Measurements from ENCODE around the gene CCDC120.

Gene CCDC120

DNA sequence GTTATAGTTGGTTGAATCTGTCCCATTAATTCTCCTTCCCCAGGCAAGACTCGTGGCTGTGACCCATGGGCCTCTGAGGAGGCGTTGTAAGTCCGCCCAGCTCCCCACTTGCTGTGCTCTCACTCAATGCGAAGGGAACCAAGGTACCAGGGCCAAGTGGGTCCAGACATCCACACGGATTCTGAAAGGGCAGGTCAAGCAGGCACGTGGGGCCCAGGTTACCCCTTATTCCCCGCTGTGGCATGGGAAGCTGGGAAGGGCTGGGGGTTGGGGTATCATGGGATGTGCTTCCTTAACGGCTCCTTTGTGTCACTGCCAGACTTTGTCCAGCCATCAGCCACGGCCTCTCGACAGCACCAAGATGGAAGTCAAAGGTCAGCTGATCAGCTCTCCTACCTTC, 3.1 kb downstream of the CCDC120 start:
- no peak for DNase-seq (ENCODE audit: low read depth in 2 of 3, low spot score in 2 of 3)

DNA sequence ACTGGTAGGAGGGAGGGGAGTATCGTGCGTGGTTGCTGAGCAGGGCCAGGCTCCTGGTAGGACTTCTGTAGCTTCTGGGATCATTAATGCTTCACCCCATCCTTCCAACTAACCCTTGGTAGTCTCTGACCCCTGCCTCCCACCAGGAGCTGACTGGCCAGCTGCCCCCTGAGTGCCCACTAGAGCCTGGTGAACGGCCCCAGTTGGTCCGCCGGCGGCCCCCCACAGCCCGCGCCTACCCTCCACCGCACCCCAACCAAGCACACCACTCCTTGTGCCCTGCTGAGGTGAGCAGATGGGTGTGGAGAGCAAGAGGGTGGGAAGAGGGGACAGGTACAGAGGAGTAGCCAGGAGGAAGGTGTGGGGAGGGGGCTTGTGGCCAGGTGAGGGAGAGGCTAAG, 4.9 kb downstream of the CCDC120 start:
- DNase-seq (ENCODE audit: low read depth in 2 of 3, low spot score in 2 of 3): no peak

DNA sequence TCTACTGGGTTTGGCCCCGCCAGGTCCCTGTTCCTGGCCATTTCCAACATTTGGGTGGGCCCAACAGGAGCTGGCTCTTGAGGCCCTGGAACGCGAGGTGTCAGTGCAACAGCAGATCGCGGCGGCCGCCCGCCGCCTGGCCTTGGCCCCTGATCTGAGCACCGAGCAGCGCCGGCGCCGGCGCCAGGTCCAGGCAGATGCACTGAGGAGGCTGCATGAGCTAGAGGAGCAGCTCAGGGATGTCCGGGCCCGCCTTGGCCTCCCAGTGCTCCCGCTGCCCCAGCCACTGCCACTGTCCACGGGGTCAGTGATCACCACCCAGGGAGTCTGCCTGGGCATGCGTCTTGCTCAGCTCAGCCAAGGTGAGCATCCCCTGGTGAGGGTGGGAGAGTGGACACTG, 5.5 kb downstream of the CCDC120 start:
- no peak for DNase-seq (ENCODE audit: low read depth in 2 of 3, low spot score in 2 of 3)

DNA sequence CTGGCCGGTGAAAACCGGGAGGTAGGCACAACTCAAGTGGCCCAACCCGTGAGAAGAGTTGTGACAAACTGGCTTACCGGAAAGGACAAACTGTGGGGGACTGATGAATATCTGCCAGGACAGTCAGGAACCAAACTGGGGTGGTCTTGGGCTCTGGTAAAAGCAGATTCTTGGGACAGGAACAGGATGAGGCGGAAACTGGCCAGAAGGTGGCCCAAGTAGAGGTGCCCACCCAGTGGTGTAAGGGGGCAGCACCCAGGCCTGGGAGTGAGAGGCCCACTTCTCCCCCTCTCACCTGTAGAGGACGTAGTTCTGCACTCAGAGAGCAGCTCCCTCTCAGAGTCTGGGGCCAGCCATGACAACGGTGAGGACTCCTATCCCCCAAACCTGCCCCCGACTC, 5.9 kb downstream of the CCDC120 start:
- DNase-seq (ENCODE audit: low read depth in 2 of 3, low spot score in 2 of 3): no peak

DNA sequence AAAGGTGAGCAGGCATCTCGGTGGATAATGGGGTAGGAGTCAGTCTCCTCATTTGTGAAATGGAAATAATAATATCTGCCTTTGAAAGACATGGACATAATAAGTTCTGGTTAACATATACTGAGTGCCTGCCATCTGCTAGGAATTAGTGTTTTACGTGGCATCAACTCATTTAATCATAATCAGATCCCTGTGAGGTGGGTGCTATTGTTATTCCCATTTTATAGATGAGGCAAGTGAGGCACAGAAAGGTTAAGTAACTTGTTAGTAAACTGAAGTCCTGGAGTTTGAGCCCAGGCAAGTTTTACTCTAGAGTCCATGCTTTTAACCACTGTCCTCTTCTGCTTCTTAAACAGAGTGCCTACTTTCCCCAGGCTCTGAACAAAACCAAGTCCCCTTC, 7.5 kb downstream of the CCDC120 start:
- no peak for DNase-seq (ENCODE audit: low read depth in 2 of 3, low spot score in 2 of 3)

- no peak for DNase-seq (ENCODE audit: low read depth in 2 of 3, low spot score in 2 of 3)
These were observed 7.9 kb downstream of the CCDC120 start for GRCh38 chrX:49066690-49067089.

GRCh38 chrX:49067285-49068120, 8.7 kb downstream of the CCDC120 start:
- DNase-seq (ENCODE audit: low read depth in 2 of 3, low spot score in 2 of 3): no peak

DNA sequence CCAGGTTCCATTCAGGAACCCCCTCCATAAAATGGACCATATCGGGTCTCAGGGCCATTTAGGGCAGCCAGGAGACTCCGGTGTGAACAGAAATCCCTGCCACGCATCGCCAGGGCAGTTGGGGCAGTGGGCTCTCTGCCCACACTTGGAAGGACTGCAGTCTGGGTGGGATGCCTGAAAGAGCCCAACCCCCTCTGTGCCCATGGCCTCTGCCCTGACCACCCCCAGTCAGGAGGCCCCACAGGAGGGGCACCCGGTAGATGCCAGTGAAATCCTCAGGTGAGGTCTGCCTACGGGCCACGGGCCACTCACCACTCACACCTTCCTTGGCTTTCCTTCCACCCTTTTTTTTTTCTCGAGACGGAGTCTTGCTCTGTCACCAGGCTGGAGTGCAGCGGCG, 10.2 kb downstream of the CCDC120 start:
- DNase-seq (ENCODE audit: low read depth in 2 of 3, low spot score in 2 of 3): no peak

DNA sequence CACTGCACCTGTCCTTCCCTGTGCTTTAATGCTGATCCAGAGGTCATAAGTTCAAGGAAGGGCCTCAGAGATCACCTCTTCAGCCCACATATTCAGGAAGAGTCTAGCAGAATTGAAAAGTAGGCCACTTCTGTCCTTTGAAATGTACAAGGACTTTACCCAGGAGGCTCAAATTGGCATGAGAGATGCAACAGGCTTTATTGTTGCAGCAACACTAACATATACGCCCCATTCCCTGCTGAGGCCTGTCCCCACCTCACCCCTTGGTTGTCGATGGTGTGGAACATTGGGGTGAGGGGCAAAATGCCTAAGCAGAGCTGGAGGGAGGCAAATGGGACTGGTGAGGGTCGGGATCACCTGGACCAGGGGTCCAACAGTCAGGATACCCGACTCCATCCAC, 12.2 kb downstream of the CCDC120 start:
- no peak for DNase-seq (ENCODE audit: low read depth in 2 of 3, low spot score in 2 of 3)

GRCh38 chrX:49071877-49072711, 13.3 kb downstream of the CCDC120 start:
- DNase-seq (ENCODE audit: low read depth in 2 of 3, low spot score in 2 of 3): no peak

- no peak for DNase-seq (ENCODE audit: low read depth in 2 of 3, low spot score in 2 of 3)
These were observed 13.9 kb downstream of the CCDC120 start for GRCh38 chrX:49072712-49073095.

DNA sequence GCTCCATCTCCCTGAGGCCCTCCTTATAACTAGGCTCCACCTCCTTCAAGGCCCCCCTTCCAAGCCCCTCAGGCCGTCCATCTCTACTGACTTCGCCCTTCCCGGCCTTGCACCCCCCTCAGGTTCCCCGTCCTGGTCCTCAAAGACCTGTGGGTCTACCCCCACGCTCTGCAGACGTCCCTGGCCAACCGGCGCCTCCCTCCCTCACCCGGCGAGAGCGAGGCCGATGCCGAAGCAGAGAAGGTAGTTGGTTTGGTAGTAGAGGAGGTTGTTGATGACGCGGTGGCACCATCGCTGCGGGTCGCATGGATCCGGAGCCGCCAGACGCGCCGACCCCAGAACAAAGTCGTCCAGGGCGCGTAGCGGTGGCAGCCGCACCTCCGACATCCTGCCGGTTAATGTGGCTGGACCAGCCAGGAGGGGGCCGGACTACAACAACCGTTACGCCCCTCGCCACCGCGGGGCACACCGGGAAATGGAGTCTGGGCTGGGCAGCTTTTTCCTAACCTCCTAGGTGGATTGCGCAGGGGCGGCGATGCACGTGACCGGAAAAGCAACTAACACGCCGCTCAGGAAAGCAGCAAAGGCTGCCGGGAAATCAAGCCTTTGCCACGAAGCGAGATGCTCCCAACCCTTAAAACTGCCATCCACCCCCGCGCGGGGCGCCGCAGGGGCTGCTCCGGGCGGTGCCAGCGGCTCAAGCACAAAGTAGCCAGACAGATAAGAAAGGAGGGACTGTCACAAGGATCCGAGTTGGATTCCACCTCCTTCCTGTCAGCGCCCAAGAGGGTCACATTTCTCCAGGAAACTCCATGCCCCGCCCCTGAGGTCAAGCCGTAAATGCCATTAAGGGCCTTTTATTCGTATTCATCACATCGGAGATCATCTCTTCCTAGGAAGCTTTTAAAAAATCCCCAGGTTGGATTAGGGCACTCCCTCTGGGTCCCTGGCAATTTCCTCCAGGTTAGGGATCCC, 15.1 kb downstream of the CCDC120 start, which contains the start of gene PRAF2:
Gene PRAF2 (minus strand): TSS at position 402 of the 975 bp plus-strand sequence. CDS start 15 bp downstream, at position 387.
- DNase-seq (ENCODE audit: low read depth in 2 of 3, low spot score in 2 of 3): peak; percentile 40 to 68 (median 64)

DNA sequence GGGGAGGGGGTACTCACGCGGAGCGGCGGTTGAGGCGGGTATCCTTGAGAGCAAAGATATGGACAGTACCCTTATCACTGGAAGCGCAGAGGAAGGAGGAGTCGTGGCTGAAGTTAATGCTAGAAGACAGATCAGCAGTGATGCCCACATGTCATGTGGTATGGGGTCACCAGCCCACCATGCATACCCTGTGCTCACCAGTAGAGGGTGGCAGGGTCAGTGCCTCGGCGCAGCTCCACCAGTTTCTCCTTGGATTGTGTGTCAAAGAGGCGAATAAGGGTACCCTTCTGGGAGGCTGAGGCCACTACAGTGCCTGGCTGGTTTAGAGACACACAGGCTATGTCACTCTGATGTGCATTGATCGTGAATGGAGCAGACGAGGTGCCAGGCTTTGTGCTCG, 16.5 kb downstream of the CCDC120 start:
- DNase-seq (ENCODE audit: low read depth in 2 of 3, low spot score in 2 of 3): no peak

DNA sequence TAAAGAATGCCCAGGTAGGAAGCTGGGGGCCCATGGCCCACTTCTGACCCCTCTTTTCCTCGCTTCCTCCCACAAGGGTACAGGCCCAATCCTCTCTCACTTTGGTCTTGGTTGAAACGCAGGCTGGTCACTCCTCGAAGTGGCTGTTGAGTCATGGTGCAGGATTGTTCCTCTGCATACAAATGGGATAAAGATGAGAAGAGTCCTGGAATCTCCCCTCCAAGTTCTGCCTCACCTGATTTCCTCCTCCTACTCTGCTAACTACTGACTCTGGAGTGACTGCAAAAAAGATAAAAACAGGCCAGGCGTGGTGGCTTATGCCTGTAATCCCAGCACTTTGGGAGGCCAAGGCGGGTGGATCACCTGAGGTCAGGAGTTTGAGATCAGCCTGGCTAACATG, 19.1 kb downstream of the CCDC120 start:
- no peak for DNase-seq (ENCODE audit: low read depth in 2 of 3, low spot score in 2 of 3)

GRCh38 chrX:49079489-49080428, 21.0 kb downstream of the CCDC120 start, which contains the start of gene WDR45:
Gene WDR45 (minus strand): TSS chrX:49079887. CDS start chrX:49078095, 1,792 bp downstream.
- peak; percentile 15 to 44 (median 23) for DNase-seq (ENCODE audit: low read depth in 2 of 3, low spot score in 2 of 3)

- DNase-seq (ENCODE audit: low read depth in 2 of 3, low spot score in 2 of 3): no peak
These were observed 23.6 kb downstream of the CCDC120 start for GRCh38 chrX:49082271-49082871.

DNA sequence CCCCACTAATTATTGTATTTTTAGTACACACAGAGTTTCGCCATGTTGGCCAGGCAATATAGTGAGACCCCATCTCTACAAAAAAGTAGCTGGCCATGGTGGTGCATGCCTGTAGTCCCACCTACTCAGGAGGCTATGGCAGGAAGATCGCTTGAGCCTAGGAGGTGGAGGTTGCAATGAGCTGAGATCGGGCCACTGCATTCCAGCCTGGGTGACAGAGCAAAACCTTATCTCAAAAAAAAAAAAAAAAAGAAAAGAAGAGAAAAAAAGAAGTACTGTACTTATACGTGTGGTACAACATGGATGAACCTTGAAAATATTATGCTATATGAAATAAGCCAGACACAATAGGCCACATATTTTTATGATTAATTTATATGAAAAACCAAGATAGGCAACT, 30.8 kb downstream of the CCDC120 start:
- no peak for DNase-seq (ENCODE audit: low read depth in 2 of 3, low spot score in 2 of 3)

DNA sequence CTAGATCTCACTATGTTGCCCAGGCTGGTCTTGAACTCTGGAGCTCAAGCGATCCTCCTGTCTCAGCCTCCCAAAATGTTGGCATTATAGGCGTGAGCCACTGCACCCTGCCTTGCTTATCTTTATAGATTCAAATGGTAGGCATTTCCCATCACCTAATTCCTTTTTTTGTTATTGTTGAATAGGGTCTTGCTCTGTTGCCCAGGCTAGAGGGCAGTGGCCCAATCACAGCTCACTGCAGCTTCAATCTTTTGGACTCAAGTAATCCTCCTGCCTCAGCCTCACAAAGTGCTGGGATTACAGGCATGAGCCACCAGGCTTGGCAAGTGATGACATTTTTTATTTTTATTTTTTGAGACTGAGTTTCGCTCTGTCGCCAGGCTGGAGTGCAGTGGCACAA, 37.6 kb downstream of the CCDC120 start:
- no peak for DNase-seq (ENCODE audit: low read depth in 2 of 3, low spot score in 2 of 3)
